ENCODE measurements around the gene PDZD4.

The PDZD4 gene

DNA sequence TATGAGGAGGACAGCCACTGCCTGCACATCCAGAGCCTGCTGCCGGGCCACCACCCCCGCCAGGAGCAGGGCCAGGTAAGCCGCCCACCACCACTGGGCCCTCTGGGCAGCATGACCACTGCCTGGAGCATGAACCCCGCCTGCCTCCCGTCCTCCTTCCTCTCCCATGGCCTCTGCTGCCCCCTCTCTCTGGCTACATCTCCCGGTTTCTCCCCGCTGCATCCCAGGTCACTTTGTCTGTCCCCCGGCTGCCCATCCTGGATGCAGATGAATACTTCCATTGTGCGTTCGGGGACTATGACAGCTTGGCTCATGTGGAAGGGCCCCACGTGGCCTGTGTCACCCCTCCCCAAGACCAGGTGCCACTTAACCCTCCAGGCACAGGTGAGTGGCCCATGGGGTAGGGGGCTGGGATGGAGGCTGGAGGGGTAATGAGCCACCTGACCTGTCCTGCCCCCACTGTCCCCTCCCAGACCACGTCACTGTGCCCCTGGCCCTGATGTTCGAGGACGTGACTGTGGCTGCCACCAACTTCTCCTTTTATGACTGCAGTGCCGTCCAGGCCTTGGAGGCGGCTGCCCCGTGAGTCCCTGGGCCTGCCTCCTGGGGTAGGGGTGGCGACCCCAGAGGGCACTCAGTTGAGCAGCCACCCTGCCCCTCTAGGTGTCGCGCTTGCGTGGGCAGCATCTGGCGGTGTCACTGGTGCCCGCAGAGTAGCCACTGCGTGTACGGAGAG, 60.3 kb downstream of the PDZD4 start:
- DNase-seq, result no peak

DNA sequence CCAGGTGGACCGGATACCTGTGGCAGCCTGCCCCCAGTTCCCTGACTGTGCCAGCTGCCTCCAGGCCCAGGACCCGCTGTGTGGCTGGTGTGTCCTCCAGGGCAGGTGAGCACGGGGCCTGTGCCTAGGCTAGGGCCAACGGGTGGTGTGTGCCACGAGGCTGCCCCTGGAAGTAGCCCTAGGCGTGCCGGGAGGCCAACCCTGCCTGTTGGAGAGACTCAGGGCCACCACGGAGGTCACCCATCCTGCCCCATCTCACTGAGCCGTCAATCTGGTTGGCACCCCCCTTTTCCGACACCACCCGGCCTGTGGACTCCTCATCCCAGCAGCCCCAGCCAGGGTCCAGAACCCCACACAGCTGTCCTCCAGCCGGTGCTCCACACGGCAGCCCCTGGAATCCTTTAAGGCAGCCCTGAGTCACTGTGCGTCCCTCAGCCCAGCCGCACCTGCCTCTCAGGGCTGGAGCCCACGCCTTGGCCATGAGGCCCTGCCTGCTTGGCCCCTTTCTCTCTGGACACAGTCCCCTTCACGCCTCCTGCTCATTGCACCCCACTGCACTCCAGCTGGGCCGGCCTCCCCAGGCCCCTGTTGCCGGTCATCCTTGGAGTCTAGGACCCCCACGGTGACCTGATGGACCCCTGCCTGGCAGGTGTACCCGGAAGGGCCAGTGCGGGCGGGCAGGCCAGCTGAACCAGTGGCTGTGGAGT, 61.0 kb downstream of the PDZD4 start:
- DNase-seq, result no peak

DNA sequence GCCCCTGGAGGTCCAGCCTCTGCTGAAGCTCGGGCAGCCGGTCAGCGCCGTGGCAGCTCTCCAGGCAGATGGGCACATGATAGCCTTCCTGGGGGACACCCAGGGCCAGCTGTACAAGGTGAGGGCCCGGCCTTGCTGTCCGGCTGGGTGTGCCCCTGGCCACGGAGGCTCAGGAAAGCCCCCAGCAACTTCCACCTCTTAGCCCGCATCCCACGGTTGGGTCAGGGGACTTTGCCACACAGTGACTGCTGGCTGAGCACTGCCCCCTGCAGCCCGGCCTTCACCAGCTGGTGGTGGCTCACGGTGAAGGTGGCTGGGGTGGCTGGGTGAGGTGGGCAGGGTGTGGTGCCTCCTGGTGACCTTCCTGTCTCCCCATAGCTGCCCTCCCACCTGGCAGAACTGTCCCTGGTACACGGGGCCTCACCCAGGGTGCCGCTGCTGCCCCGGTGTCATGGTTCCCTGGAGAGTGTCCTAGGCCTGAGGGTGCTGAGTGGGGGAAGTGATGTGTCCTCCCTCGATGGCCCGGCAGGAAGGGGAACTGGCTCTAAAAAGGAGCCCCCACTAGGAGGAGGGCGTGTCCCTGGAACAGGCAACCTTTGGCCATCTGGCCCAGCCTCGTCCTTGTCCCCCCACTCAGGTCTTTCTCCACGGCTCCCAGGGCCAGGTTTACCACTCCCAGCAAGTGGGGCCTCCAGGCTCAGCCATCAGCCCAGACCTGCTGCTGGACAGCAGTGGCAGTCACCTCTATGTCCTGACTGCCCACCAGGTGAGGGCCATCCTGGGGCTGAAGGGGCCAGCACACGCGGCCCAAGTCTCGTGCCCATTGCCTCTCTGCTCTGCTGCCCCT, 61.8 kb downstream of the PDZD4 start:
- no peak for DNase-seq

DNA sequence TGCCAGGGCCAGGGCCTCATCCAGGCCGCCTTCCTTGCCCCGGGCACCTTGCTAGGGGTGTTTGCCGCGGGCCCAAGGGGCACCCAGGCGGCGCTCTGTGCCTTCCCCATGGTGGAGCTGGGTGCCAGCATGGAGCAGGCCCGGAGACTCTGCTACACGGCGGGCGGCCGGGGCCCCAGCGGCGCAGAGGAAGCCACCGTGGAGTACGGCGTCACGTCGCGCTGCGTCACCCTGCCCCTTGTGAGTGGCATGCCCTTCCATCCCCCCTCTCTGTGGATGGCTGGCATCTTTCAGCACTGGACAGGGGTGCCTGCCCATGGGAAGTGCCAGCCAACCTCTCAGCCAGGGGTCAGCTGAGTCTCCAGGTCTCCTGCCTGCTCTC, 62.7 kb downstream of the PDZD4 start:
- no peak for DNase-seq

DNA sequence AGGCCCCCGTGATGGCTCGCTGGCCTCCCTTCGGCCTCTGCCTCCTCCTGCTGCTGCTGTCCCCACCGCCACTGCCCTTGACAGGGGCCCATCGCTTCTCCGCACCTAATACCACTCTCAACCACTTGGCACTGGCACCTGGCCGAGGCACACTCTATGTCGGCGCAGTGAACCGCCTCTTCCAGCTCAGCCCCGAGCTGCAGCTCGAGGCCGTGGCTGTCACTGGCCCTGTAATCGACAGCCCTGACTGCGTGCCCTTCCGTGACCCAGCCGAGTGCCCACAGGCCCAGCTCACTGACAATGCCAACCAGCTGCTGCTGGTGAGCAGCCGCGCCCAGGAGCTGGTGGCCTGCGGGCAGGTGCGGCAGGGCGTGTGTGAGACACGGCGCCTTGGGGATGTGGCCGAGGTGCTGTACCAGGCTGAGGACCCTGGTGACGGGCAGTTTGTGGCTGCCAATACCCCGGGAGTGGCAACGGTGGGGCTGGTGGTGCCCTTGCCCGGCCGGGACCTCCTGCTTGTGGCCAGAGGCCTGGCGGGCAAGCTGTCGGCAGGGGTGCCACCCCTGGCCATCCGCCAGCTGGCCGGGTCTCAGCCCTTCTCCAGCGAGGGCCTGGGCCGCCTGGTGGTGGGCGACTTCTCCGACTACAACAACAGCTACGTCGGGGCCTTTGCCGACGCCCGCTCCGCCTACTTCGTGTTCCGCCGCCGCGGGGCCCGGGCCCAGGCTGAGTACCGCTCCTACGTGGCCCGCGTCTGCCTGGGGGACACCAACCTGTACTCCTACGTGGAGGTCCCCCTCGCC, 63.3 kb downstream of the PDZD4 start:
- DNase-seq, result no peak

DNA sequence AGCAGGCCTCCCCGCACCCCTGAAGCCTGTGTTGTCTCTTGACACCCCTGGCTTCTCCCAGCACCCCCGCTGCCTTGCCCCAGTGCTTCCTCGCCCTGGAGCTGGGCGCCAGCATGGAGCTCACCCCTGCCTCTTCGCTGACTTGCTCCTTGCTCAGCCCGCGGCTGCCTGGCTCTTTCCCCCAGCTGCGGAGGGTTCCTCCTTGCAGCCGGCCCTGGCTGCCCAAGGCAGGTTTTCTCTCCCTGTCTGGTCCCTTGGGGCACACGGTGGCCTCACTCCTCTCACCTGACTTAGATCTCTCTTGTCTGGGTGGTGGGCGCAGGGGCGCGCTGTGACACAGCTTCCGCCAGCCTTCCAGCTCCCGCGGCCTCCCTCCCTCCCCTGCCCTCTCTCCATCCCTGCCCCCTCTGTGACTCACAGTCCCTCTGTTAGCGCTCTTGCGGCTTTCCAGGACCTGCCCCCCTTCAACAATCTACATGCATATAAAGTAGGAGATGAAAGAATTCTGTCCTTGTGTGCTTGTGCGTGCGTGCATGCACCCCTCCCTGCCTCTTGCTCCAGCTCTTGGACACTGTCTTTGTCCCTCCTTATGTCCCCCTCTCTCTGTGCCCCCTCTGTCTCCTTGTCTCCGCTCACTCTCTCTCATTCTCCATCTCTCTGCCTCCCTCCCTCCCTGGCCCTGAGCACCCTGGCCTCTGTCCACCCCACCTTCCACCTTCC, 64.1 kb downstream of the PDZD4 start:
- peak; percentile 61 for DNase-seq

DNA sequence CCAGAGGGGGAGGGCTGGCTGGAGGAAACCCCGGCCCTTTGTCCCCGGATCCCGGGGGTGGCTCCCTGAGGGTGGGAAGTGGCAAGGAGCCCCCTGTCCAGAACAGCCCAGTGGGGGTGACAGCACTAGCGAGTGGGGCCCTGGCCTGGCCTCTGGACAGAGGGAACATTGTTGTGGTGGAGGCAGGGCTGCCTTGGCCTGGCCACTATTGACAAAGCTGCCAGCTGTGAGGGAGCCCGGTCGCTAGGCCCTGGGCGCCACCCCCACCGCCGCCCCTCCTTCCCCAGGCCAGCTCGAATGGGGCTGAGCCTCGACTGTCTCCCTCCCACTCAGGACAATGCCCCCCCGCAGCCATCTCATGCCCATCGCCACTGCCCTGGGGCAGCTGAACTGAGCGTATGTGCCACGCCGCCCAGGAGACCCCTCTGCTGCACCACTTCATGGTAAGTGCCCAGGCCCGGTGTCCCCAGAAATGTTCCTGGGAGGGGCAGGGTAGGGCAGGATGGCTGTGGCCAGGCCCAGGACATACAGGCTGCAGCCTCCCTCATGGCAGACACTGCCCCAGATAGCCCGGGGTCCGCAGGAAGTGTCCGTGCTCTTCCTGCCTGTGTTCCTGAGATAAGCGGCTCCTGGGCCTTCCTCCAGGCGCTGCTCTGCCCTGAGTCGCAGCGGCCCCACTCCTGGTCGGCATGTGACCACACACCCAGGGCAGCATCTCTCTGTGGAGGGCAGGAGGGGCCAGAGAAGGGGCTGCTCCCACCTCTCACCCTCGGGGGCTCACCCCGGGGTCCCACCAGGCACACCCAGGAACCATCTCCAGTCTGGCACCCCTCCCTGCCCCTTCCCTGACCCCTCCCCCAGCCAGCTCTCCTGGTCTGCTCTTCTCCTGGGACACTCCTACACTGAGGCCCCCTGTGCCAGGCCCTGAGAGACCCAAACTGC, 64.9 kb downstream of the PDZD4 start:
- DNase-seq, result no peak

DNA sequence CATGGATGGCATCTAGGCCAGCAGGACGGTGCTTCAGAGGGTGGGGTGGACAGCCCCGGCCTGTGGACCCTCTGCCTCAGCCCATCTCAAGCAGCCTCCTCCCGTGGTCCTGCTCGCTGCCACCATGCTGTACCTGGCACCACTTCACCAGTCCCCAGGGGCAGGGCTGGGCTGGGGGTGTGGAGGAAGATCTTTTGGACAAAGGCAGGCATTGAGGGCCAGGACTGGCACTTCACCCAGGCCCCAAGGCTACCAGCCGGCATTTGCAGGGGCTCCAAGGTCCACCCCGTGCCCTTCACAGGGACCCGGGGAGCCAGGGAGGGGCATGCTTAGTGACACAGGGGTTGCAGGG, 65.6 kb downstream of the PDZD4 start:
- DNase-seq, result no peak

DNA sequence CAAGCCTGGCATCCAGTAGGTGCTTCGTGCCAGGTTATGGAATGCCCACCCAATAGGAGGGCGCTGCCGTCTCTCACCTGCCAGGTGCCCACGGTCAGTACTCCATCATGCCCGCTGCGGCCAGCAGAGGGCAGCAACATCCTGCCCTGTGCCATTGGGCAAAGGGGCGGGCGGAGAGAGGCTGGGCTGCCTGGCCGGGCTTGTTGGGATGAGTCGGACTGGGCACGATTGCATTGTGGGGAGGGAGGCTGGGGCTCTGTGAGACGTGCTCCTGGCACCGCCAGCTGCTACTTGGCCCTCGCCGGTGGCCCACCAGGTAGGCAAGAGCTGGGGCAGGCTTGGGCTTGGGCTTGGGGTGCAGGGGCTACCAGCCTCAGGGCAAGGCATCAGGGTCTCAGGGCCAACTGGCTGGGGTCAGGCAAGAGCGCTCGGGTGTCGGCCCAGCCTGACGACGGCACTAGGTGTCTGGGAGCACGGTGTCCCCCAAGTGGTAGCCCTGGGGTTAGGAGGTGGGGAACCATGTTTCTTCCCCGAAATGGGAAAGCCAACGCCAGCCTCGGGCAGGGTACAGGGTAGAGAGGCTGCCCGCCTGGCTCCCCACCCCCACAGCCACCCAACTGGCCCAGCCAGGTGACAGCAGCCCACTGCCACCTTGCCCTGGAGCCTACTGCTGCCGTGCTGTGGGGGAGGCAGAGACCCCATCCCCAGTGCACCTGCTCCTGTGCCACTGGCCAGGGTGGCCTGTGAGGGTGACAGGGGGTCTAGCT, 66.2 kb downstream of the PDZD4 start, which contains the start of gene PLXNB3:
TSS of gene PLXNB3 (plus strand) at position 261 of the 767 bp plus-strand sequence. CDS start 1,287 bp downstream, outside the sequence.
- peak; percentile 38 for DNase-seq

DNA sequence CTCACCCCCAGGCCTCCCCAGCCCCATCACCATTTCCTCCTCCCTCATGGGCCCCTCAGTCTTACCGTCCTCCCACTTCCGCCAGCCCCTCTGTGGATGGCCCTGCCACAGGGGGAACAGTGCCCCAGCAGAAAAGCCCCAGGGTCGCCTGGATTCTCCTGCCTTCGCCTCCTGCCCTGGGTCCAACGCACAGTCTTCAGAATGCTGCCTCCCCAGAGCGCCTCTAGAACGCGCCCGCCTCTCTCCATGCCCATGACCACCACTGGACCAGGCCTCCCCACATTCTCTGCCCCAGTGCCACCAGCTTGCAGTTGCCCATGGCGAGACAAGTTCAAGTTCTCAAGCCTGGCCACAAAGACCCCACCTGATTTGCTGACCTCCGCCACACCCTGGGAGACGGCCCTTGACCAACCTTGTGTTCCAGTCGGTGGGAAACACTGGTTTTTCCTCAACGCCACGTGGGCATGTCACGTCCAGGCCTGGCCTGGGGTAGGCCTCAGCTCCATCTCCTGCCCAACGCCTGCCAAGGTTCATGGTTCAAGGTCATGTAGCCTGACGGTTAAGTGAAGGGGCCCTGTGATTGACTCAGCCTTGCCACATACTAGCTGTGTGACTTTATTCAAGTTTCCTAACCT, 66.9 kb downstream of the PDZD4 start:
- no peak for DNase-seq

DNA sequence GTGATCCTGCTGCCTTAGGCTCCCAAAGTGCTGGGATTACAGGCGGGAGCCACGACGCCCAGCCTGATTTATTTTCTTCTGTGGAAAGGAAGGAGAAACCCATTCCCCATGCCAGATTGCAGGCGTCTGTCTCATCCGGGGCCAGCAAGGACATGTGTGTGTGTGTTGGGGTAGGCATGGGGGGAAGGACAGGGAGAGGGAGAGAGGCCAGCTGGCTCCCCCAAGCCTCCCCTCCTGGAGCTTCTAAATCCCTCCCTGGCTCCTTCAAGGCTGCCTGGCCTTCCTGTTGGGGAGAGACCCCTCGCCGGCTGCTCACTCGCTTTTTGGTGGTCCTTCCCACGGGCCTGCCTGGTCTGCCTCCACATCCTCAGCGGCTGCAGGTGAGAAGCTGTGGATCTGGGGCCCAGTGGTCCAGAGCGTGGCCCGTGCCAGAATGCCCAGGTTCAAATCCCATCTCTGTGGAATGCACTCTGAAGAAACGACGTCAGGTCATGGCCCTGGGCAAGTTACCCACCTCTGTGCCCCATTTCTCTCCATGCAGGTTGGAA, 67.6 kb downstream of the PDZD4 start:
- no peak for DNase-seq

DNA sequence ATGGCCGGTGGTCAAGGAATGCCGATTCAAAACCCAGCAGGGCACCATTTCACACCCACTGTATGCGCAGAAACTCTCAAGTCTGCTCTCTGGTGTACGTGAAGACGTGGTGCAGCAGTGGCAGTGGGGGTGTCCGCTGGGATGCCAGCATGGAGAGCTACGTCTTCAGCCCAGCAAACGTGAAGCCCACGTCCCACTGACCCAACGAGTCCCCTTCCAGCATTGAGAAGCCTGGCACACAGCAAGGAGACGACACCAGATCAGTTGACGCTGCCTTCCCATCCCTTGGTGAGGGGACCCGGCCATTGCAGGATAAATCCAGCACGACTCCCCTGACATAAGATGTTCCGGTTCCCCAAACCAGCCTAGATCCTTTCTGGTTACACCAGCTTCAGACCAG, 68.5 kb downstream of the PDZD4 start:
- no peak for DNase-seq

DNA sequence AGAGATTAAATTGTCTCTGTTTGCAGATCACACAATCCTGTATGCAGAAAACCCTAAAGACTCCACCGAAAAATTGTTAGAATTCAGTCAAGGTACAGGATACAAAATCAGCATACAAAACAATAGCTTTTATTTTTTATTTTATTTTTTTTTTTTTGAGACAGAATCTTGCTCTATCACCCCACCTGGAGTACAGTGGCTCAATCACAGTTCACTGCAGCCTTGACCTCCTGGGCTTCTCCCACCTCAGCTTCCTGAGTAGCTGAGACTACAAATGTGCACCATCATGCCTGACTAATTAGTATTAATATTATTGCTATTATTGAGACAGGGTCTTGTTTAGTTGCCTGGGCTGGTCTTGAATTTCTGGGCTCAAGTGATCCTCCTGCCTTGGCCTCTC, 75.2 kb downstream of the PDZD4 start:
- DNase-seq, result no peak
